Measurements from ENCODE around the gene NTNG2. TPM values are rescaled to one million over a fixed set of nuclear protein-coding genes. Genes with fewer than 3 reads are reported as not detected.
"Not testable (repeated sequence)": the region's sequence is repeated elsewhere in the genome, so short reads cannot be mapped to it uniquely, and the experiment has no call there.

The NTNG2 gene
- total RNA-seq, 1 donor from 2014 or later: 43.7 TPM

- H3K36me3 Mint-ChIP-seq (ENCODE audit: unreplicated experiment): no peaks in the 10 kb centered on the region
- H3K27ac Mint-ChIP-seq (ENCODE audit: unreplicated experiment): no peak overlapping the region
- no peaks in the 10 kb centered on the region for H3K27me3 Mint-ChIP-seq (ENCODE audit: unreplicated experiment)
- TF ChIP-seq, protein P1, sequence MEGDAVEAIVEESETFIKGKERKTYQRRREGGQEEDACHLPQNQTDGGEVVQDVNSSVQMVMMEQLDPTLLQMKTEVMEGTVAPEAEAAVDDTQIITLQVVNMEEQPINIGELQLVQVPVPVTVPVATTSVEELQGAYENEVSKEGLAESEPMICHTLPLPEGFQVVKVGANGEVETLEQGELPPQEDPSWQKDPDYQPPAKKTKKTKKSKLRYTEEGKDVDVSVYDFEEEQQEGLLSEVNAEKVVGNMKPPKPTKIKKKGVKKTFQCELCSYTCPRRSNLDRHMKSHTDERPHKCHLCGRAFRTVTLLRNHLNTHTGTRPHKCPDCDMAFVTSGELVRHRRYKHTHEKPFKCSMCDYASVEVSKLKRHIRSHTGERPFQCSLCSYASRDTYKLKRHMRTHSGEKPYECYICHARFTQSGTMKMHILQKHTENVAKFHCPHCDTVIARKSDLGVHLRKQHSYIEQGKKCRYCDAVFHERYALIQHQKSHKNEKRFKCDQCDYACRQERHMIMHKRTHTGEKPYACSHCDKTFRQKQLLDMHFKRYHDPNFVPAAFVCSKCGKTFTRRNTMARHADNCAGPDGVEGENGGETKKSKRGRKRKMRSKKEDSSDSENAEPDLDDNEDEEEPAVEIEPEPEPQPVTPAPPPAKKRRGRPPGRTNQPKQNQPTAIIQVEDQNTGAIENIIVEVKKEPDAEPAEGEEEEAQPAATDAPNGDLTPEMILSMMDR (IDR thresholded peaks at IDR 0.05; ENCODE audit: partially characterized antibody, unreplicated experiment): no peak
- no peak for DNase-seq
- no peak overlapping the region for H3K4me3 Mint-ChIP-seq (ENCODE audit: unreplicated experiment)
- peaks cover 2% of the 10 kb centered on the region for H3K9me3 Mint-ChIP-seq (ENCODE audit: unreplicated experiment)
- peaks cover 38% of the 10 kb centered on the region for H3K4me1 Mint-ChIP-seq (ENCODE audit: low read depth, unreplicated experiment)
Observed at GRCh38 chr9:132266017-132266416, 104.2 kb downstream of the NTNG2 start.

DNA sequence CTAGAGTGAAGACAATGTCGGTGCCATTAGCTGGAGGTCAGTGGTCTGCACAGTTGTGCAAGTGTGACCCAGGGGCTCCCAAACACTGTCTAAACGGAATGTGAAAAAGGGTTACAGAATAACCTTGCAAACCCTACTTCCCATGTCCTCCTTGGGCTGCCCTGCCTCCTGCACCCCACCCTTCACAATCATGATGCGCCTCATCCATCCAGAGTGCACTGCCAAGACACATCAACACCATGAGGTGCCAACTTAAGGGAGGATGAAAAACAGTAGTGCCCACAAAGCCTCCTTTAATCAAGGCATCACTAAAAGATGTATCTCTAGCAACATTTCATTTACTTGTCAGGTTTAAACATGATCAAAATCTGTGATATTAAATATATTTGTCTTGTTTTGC lies 105.8 kb downstream of the NTNG2 start:
- peaks cover 2% of the 10 kb centered on the region for H3K9me3 Mint-ChIP-seq (ENCODE audit: unreplicated experiment)
- no peaks in the 10 kb centered on the region for H3K27me3 Mint-ChIP-seq (ENCODE audit: unreplicated experiment)
- DNase-seq: no peak
- H3K4me3 Mint-ChIP-seq (ENCODE audit: unreplicated experiment): no peak overlapping the region
- no peaks in the 10 kb centered on the region for H3K36me3 Mint-ChIP-seq (ENCODE audit: unreplicated experiment)
- peak overlapping the region; percentile 72 for H3K27ac Mint-ChIP-seq (ENCODE audit: unreplicated experiment)
- peaks cover 32% of the 10 kb centered on the region for H3K4me1 Mint-ChIP-seq (ENCODE audit: low read depth, unreplicated experiment)
- TF ChIP-seq, protein P1 (IDR thresholded peaks at IDR 0.05; ENCODE audit: partially characterized antibody, unreplicated experiment): no peak

- DNase-seq: peak; percentile 82
- H3K9me3 Mint-ChIP-seq (ENCODE audit: unreplicated experiment): peaks cover 2% of the 10 kb centered on the region
- TF ChIP-seq, protein P1 (IDR thresholded peaks at IDR 0.05; ENCODE audit: partially characterized antibody, unreplicated experiment): peak; percentile 94
- no peak overlapping the region for H3K27ac Mint-ChIP-seq (ENCODE audit: unreplicated experiment)
- H3K4me3 Mint-ChIP-seq (ENCODE audit: unreplicated experiment): no peak overlapping the region
- H3K27me3 Mint-ChIP-seq (ENCODE audit: unreplicated experiment): no peaks in the 10 kb centered on the region
- H3K36me3 Mint-ChIP-seq (ENCODE audit: unreplicated experiment): no peaks in the 10 kb centered on the region
- peaks cover 22% of the 10 kb centered on the region for H3K4me1 Mint-ChIP-seq (ENCODE audit: low read depth, unreplicated experiment)
Observed at GRCh38 chr9:132268725-132269352, 107.0 kb downstream of the NTNG2 start.

GRCh38 chr9:132269704-132270516 lies 108.1 kb downstream of the NTNG2 start:
- H3K9me3 Mint-ChIP-seq (ENCODE audit: unreplicated experiment); DNase-seq; H3K36me3 Mint-ChIP-seq (ENCODE audit: unreplicated experiment); H3K27me3 Mint-ChIP-seq (ENCODE audit: unreplicated experiment); H3K4me3 Mint-ChIP-seq (ENCODE audit: unreplicated experiment); H3K27ac Mint-ChIP-seq (ENCODE audit: unreplicated experiment): not testable (repeated sequence)
- peaks cover 15% of the 10 kb centered on the region for H3K4me1 Mint-ChIP-seq (ENCODE audit: low read depth, unreplicated experiment)

DNA sequence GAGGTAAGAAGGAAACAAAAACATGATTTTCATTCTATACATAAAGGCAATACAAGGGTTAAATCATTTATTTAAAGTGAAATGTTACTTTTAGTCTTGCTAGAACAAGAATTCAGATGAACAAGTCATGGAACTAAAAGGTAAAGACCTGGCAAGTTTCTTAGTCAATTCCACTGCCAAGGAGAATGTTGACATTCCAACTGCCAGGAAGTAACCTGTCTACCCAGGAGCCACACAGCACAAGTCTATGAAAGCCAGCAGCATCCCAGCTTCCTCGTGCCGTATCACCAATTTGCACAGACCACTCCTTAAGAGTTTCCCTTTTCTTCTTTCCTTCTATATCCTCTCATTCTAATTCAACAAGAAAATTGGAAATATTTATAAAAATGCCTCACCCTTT lies 113.0 kb downstream of the NTNG2 start:
- no peaks in the 10 kb centered on the region for H3K9me3 Mint-ChIP-seq (ENCODE audit: unreplicated experiment)
- no peak for DNase-seq
- H3K4me1 Mint-ChIP-seq (ENCODE audit: low read depth, unreplicated experiment): no peaks in the 10 kb centered on the region
- peaks cover 2% of the 10 kb centered on the region for H3K27me3 Mint-ChIP-seq (ENCODE audit: unreplicated experiment)
- TF ChIP-seq, protein P1 (IDR thresholded peaks at IDR 0.05; ENCODE audit: partially characterized antibody, unreplicated experiment): no peak
- H3K4me3 Mint-ChIP-seq (ENCODE audit: unreplicated experiment): no peak overlapping the region
- peaks cover 11% of the 10 kb centered on the region for H3K36me3 Mint-ChIP-seq (ENCODE audit: unreplicated experiment)
- H3K27ac Mint-ChIP-seq (ENCODE audit: unreplicated experiment): no peak overlapping the region

Data from glutamatergic neuron (in vitro differentiated cells).